ENCODE data around the gene PPARG.

The PPARG gene

DNA sequence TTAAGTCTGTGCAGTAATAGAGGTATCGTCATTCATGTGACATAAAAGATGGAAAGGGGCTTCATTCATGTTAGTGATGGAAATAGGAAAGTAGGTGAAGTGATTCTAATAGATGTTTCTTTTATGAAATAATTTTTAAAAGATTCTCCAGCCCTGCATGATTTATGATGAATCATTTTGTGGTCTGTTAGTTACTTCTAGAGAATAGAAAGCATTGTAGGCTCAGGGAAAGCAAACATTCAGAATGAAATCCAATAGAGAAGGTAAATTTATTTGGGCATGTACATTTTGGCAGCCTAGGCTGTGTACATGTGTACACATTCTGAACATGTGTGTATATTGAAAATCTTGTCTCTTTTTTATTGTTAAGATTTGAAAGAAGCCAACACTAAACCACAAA, 23.1 kb downstream of the PPARG start:
- DNase-seq (ENCODE audit: low read depth): no peak

DNA sequence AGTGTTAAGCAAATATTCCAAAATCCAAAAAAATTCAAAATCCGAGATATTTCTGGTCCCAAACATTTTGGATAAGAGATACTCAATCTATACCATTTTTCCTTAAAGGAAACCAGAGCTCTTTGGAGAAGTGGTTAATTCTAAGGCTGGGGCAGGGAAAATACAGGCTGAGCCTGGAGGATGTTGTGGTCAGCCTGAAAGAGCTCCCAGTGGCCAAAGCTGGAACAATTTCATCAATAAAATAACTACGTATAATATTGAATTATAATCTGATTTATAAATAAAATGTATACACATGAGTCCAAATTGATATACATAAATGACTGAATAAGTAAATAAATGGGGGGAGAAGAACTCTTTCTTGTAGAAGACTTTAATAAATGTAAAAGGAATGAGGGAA, 24.6 kb downstream of the PPARG start:
- DNase-seq (ENCODE audit: low read depth): no peak

DNA sequence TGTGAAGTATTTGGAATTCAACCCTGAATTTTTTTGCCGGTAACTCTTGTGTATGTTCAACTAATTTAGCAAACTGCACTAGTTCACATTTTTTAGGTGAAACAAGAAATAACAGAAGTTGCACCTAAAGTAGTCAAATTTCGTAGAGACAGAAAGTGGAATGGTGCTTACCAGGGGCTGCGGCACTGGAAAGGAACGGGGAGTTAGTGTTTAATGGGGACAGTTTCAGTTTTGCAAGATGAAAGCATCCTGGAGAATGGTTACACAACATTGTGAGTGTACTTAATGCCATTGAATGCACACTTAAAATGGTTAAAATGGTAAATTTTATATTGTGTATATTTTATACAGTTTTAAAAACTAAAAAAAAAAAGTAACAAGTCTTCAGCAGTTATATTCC, 27.4 kb downstream of the PPARG start:
- no peak for DNase-seq (ENCODE audit: low read depth)

DNA sequence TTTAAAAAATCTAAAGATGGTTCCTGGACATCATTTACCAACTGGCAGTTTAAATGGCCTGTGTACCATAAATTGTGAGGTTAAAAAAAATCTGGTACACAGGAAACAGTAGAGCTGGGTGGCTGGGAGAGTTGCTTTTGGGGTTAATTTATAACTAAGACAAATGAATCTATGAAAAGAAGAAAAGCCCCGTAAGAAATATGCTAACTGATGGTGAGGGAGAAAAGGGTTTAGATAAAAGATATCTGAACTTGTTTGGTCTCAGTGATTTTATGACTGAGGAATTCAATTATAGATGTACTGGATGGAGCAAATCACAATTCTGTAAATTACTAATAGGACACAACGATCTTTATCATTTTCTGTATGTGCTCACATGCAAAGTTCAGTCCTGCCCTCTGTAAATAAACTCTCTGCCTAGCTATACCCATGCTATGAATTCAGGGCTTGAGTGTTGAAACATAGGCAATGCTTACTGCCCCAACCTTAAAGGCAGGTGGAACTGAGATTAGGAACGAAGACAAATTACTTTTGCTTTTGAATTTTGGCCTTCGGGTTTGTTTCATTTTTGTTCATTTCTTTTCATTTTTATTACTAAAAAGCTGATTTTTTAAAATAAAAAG, 28.0 kb downstream of the PPARG start:
- no peak for DNase-seq (ENCODE audit: low read depth)

DNA sequence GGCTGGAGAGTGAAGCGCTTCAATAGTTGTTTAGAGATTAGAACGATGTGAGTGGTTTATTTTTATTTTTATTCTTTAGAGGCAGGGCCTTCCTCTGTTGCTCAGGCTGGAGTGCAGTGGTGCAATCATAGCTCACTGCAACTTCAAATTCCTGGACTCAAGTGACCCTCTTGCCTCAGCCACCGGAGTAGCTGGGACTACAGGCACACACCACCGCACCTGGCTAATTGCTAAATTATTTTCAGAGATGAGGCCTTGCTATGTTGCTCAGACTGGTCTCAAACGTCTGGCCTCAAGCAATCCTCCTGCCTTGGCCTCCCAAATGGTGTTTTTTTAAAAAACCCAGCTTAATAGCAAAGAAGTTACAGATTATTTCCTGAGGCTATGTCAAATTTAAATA, 29.0 kb downstream of the PPARG start:
- no peak for DNase-seq (ENCODE audit: low read depth)

DNA sequence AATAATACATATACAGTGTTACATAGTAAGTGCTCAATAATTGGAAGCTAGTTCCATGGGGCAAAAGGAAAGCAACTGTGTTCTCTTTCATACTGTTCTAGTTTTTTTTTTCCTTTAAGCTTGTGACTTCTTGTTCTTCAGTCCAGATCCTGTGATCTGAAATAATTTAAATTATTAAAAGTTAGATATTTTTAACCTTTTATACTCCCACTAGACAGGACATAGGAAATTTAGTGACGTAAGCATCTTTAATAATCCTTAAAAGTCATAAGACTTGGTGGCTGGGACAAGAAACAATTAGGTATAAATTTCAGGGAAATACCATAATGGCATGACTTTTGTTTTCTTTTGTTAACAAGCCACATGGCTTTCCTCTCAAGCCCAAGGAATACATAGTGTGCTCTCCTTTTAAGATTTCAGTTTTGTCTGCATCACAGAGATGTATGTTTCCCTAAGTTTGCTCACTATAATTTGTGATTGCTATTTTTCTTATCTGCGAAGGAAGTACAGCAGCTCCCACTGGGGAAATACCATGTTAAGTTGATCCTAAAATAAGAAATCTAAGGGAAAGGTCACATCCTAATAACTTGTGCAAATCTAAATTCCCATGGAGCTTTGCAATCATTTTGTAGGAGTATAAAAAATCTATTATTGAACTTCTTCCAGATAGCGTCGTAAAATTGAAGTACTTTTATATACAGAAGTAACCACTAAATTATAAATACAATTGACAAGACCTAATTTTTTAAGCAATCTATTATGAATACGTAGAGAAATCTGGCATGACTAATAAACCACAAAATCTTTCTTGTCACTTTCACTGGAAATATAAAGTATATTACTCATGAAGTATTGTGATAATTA, 30.1 kb downstream of the PPARG start:
- no peak for DNase-seq (ENCODE audit: low read depth)

DNA sequence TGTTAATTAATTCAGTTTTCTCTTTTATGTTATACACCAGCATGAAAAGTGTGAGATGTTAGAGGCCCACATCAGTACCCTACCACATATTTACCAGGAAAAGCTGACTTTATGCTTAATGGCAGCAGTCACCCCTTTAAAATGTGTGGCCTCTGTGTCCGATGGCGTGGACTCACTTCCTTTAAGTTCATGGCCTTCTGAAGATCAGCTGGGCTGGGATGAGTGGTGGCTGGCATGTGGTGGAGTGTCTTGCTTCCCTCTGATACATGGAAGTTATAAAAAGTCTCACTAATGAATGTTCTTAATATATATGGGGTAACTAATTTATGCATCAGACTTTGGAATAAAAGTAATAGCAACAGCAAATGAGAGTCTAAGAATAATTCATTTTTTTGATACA, 32.1 kb downstream of the PPARG start:
- no peak for DNase-seq (ENCODE audit: low read depth)

DNA sequence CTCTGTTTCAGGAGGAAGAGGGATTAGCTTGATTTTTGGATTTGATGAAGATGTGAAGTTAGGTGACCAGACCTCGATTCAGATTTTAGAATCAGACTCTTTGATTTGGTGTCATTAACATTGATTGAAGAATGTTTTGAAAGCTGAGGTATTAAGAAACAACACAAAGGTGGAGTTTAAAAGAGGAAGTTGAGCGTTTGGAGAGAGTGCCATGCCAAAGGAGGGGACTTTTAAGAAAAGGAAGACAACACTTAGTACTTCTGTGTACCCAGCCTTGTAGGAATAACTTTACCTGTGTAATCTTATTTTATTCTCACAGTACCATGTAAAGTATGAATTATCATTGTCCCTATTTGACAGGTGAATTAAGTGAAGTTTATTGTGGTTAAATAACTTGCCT, 34.4 kb downstream of the PPARG start:
- DNase-seq (ENCODE audit: low read depth): no peak

DNA sequence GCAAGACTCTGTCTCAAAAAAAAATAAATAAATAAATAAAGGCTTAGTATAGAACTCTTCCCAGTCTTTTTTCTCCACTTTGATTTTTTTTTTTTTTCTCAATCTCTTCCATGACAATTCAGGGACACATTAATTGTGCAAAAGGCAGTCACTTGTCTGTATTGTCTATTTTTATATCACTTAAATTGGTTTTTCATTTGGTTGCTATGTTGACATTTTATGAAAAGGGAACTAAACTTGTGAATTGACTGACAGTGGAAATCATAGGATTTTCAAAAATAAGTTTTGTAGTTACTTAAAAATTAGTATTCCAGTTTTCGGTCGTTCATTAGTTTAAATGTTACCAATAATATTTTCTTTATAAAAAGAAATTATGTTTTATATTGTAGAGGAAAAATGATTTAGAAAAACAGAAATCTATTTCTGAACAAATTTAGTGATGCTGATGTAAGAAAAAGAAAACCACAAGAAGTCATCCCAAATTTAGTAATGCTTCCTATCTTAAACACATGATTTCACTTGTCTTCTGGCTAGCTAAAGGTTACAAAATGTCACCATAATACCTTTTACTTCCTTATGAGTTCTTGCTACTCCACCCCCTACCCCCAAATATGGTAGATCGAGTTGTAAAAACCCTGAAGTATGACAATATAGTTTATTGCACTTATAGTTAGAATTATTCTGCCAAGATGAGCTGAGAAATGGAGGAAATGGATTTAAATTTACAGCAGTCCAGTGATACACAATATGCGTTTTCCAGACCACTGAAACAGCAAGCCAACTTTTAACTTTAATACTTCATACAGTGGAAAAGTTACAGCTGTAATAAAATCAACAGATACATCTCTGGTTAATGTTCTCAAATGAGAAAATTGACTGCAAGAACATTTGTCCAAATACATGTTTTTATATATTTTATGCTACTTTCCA, 37.0 kb downstream of the PPARG start:
- no peak for DNase-seq (ENCODE audit: low read depth)

DNA sequence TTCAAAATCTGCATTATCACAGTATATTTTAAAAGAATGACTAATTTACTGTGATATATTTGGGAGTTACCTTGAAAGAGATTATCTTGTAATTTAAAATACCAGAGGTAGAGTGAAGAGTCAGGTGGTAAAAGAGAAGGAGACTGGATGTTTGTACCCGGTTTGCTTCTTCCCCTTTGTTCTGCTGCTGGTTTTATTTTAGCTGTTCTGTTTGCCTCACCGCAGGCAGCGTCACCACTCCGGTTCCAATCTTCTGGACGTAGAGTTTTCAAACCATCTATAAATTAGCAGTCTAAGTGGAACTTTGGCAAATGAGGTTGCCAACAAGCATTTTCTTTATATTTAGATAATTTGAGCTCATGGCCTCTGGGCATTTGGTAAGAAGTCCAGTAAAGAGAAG, 38.2 kb downstream of the PPARG start:
- no peak for DNase-seq (ENCODE audit: low read depth)

DNA sequence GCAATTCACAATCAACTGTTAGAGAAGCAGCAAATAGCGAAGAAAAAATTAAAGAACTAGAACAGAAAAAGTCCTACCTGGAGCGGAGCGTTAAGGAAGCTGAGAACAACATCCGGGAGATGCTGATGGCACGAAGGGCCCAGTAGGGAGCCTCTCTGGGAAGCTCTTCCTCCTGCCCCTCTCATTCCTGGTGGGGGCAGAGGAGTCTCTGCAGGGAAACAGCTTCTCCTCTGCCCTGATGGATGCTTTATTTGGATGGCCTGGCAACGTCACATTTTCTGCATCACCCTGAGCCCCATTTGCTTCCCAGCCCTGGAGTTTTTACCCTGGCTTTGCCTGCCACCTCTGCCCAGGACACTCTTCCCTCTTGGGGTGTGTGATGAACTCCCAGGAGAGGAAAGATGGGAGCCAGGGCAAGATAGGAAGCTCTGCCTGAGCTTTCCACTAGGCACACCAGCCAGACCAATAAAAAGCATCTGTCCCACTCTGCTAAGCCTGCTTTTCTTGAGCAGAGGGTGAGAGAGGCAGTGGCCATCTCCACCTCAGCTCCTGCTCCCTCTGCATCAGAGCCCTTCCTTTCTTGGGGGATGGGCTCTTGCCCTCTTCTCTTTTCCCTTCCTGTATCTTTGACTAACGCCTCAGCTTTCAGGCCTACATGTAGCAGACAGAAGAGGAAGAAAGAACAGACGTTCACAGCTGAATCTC, 39.4 kb downstream of the PPARG start:
- no peak for DNase-seq (ENCODE audit: low read depth)

DNA sequence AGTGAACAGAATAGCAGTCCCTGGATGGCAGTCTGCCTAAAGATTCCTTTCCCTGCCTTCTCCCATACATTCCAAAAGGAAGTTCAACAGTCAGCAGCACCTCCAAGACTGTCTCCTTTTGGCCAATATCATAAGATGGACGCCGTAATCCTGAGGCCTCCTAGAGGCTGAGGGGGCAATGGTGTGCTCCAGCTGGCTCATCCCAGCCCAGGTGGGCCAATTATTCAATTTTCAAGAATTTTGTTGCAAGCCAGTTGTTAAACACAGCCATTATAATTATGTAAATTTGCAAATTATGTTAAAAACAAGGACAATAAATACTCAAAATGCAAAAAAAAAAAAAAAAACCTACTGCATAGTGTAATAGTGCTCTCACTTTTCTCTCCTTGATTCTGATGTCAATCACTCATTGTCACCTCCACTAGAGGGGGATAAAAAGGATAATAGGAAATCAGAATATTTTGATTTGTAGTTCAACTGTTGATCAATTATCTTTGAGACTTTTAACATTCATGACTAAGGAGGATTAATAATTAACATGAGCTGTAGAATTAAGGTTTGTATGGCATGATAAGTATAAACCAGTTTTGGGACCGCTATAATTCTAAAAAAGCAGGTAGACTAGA, 40.1 kb downstream of the PPARG start:
- no peak for DNase-seq (ENCODE audit: low read depth)

DNA sequence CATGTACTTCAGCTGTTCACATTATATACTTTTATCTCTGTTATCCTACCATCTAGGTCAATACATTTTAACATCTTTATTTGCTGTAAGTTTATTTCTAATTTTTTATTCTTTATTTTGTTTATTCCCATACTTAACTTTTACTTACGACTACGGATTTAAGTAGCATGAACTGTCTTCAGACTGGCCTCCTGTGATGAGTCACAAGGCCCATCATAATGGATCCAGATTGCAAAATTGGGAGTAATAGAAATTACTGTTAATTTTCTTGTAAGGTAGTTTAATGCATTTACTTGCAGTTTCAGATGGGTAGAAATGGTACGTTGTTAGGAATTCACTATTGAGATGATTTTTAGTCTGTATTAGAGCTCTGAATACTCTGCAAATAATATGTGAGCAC, 45.9 kb downstream of the PPARG start:
- no peak for DNase-seq (ENCODE audit: low read depth)

DNA sequence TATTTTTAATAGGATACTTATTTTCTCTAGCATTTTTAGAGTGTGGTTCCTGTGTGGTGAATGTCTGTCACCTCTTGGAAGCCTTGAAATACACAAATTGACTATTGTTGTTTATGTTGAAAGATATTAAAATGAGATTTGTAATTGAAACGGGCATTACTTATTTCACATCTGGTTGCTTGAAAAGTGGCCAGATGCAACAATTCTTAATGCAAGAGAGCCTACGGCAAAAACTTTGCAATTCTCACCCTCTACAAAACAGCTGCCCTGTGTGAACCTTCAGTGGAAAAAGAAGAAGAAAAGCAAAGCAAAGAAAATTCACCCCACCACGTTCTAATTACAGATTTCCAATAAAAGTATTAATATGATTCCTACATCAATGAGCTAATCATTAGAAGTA, 46.6 kb downstream of the PPARG start:
- DNase-seq (ENCODE audit: low read depth): no peak

DNA sequence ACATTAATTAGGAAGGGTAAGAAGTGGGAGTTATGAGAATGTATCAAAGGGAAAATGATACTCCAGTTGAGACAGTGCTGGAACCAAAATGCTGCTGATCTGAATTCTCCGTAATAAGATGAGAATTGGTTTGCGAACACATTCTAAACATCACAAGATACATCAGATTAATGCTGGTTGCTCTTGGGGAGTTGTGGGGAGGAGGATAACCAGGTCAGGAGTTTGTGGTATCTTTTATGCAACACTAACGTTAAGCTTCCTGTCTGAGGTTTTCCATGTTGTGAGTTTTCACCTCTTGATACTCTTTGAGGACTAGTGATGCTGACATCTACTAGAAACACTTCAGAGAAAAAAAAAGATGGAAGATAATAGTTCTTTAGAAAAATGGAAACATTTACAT, 47.2 kb downstream of the PPARG start:
- no peak for DNase-seq (ENCODE audit: low read depth)

DNA sequence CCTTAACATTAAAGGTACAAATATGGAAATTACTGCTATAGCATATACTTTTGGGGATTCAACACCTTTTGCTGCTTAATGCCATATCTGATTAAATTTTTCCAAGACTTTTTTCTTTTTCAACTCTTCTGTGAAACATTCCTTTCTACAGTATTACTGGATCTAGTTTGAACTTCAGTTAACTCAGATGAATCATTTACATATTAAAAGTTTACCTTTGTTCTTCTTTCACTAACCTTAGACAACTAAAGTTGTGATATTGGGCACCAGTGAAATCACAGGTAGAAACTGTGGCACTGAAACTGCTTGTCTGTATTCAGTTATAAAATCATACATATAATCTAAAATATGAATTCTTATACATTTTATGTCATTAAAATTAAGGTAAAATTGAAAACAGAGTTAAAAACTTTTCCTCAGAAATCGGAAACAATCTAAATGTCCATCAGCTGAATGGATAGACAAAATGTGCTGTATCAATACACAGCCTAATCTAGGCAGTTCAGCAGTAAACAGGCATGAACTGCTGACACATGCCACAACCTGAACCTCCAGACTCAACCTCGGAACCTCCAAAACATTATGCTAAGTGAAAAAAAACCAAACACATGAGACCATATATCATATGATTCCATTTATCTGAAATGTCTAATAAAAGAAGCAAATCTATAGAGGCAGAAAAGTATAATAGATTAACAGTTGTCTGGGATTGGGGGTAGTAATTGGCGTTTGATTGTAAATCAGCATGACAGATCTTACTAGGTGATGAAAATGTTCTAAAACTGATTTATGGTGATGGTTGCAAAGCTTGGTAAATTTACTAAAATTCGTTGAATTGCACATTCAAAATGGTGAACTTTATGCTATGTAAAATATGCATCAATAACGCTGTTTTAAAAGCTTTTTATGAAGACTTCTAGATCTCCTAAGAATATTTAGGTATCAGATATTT, 50.0 kb downstream of the PPARG start:
- no peak for DNase-seq (ENCODE audit: low read depth)

DNA sequence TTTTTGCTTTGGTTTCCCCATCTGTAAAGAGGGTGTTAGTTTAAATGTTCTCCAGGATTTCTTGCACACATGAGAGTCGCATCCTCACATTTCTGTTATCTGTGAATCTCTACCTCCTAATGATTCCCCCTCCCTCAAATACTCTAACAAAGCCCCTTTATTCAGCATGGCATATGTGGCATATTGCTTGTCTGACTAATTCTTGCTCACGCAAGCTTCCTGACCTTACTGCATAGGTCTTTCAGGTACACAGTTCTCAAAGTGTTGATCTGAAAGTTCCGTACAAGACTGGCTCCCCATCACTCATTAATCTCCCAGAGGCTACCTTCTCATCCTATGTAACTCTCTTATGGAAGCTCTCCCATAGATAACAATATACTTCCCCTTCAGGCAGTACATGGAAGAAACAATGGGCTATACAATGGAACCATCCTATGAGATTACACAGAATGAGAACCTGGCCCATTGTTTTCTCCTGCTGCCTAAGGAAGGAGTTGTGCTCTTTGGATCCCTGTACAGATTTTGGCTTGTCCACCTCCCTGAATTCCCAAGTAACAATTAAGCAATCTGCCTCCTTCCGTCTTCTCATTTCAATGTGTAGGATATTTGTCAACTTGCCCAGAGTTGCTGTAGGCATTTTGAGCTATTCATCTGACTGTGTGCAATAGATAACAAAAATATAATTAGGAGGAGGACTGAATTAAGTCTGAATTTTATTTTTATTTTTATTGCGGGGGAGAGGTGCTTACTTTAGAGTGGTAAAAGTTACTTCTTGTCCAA, 51.0 kb downstream of the PPARG start:
- DNase-seq (ENCODE audit: low read depth): no peak

DNA sequence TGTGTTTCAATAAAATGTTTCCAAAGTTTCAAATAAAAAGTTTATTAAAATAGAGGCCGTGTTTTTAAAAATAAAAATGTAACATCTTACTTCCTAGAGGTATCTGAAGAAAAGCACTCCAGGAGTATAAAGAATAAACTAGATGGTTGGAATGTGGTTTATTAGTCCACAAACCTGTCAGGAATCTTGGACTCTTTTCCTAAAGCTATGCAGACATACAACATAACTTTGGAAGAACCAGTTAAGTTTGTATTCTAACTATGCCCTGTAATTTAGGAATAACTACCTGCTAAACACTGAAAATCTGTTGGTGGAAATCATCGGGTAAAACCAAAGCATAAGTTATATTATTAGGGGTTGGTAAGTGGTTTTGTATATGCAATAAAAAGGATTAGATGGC, 51.6 kb downstream of the PPARG start:
- no peak for DNase-seq (ENCODE audit: low read depth)

DNA sequence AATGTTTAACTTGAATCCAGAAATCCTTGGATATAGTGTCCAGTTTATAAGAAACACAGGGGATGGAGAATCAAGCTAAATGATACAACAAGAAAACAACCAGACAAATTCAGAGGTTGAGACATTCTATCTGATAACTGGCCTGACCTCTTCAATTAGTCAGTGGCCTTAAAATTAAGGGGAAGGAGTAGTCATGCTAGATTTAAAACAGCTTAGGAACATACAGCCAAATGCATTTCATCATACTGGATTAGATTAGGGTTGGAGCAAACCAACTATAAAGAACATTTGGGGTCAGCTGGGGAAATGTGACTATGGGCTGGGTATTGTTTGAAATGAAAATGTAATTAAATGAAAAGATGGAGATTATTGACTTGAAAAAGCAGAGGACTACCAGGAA, 53.3 kb downstream of the PPARG start:
- no peak for DNase-seq (ENCODE audit: low read depth)

DNA sequence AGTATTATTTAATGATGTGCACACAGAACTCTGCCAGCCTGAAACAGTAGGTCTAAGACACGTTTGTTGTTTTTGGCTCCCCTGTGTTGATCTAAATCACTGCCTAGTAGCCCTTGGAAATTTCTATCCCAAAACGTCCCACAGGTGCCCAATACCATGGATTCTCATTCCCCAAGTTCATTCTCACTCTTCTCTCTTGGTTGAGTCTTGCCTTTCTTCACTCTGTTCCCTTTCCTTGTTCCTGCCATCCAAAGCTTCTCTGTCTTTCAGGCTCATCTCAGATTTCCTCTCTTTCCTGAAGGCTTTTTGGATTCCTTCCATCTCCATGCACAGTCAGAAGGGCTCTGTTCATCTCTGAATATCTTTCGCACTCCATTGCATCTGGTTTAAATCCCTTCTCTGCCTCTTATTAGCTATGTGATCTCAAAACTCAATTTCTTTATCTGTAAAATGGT, 54.2 kb downstream of the PPARG start:
- DNase-seq (ENCODE audit: low read depth): no peak

All from fibroblast of the conjunctiva (primary cell).